WTC11 (cell line): Measurements from ENCODE around the gene MCM3AP.

Experiments
- ZNF121 ChIP-seq: sonication (generic); formaldehyde crosslinking; IDR thresholded peaks from 2 replicates; pipeline ENCODE4 v1.8.0; 2023; ENCODE audit warnings: missing genetic modification reagents
- ZNF416 ChIP-seq: fragments of 250-450 bp; sonication (Bioruptor Pico); IDR thresholded peaks from 2 replicates; pipeline ENCODE4 v1.9.0; 2021; ENCODE audit warnings: mild to moderate bottlenecking, inconsistent platforms
- TF ChIP-seq, protein P1 (sequence below): fragments of 200-600 bp; IDR thresholded peaks from 2 replicates; pipeline ENCODE4 v1.8.0; 2022; ENCODE audit warnings: antibody characterized with exemption
- TF ChIP-seq, protein P2 (sequence below): sonication (generic); formaldehyde crosslinking; IDR thresholded peaks from 2 replicates; pipeline ENCODE4 v1.8.1; 2023; ENCODE audit warnings: mild to moderate bottlenecking, missing genetic modification reagents

DNA sequence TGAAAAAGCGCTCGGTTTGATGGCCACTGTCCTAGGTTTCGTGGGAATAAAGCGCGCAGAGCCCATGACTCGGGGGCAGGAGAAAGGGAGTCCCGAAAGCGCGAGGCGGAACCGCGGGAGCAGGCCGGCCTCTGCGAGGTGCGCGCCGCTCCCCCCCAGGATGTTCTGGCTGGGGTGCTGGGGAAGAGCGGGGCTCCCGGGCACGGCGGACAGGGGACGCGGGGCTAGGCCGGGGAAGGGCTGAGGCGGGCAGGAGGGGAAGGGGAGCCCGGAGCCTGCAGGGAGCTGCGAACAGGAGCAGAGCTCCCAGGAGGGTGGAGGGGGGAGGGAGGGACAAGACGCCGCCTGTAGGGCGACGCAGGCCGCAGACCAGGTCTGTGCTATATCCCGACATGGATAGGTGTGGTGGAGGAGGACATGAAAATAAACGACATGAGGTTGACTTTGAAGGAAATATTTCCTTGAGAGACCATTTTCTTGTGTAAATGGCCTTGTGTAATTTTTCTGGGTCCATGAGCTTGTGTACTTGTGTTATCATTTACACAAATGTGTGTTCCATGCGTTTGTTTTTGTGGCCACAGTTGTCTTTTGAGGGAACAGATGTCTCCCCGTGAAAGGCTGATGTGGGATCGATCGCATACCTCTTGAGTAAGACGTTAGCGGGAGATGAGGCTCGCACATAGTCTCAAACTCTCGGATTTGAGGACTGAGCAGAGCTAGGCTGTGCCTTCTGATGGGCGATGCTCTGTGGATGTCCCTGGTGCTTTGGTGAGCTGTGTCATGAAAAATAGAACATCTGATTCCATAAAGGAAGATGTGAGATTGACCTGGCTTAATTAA, 39.9 kb upstream of the MCM3AP start:
- TF ChIP-seq, protein P1, sequence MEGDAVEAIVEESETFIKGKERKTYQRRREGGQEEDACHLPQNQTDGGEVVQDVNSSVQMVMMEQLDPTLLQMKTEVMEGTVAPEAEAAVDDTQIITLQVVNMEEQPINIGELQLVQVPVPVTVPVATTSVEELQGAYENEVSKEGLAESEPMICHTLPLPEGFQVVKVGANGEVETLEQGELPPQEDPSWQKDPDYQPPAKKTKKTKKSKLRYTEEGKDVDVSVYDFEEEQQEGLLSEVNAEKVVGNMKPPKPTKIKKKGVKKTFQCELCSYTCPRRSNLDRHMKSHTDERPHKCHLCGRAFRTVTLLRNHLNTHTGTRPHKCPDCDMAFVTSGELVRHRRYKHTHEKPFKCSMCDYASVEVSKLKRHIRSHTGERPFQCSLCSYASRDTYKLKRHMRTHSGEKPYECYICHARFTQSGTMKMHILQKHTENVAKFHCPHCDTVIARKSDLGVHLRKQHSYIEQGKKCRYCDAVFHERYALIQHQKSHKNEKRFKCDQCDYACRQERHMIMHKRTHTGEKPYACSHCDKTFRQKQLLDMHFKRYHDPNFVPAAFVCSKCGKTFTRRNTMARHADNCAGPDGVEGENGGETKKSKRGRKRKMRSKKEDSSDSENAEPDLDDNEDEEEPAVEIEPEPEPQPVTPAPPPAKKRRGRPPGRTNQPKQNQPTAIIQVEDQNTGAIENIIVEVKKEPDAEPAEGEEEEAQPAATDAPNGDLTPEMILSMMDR = no peak
- TF ChIP-seq ZNF121 (CRISPR knock-in tag) (no peak), ZNF416 (no peak)
- TF ChIP-seq, protein P2, sequence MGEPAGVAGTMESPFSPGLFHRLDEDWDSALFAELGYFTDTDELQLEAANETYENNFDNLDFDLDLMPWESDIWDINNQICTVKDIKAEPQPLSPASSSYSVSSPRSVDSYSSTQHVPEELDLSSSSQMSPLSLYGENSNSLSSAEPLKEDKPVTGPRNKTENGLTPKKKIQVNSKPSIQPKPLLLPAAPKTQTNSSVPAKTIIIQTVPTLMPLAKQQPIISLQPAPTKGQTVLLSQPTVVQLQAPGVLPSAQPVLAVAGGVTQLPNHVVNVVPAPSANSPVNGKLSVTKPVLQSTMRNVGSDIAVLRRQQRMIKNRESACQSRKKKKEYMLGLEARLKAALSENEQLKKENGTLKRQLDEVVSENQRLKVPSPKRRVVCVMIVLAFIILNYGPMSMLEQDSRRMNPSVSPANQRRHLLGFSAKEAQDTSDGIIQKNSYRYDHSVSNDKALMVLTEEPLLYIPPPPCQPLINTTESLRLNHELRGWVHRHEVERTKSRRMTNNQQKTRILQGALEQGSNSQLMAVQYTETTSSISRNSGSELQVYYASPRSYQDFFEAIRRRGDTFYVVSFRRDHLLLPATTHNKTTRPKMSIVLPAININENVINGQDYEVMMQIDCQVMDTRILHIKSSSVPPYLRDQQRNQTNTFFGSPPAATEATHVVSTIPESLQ = no peak
